GM21390 (cell line): ENCODE measurements around the gene WNT9B.

Source experiments
- ATAC-seq: cut with Tn5 transposase; IDR thresholded peaks from one replicate; pipeline ENCODE4 v1.9.1; 2021; ENCODE audit not compliant: unreplicated experiment

WNT9B gene, protein sequence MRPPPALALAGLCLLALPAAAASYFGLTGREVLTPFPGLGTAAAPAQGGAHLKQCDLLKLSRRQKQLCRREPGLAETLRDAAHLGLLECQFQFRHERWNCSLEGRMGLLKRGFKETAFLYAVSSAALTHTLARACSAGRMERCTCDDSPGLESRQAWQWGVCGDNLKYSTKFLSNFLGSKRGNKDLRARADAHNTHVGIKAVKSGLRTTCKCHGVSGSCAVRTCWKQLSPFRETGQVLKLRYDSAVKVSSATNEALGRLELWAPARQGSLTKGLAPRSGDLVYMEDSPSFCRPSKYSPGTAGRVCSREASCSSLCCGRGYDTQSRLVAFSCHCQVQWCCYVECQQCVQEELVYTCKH

DNA sequence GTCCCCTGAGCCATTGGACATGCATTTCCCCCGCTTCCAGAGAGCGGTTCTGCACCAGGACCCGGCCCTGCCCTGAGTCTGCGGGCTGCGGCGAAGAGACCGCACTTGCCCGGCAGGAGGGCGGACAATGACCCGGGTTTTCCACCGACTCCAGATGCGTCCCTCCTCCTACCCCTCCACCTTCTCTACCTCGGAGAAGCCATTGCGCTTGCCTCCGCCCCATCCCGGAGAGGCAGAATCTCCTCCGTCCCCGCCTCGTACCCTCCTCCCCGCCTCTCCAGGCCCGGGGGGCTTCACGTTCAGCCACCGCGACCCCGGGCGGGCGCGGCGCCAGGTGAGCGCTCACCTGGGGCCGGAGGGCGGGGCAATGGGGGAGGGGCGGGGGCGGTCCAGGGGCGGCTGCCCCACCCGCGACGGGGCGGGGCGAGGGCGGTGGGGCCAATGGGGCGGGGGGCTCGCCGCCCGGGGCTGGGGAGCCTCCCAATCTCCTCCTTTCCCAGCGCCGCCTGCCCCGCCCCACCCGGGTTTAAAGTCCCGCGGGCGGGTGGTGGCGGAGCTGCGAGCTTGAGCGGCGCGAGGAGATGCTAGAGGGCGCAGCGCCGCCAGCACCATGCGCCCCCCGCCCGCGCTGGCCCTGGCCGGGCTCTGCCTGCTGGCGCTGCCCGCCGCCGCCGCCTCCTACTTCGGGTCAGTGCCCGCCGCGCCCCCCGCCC is at the start of gene WNT9B:
Gene WNT9B (plus strand): TSS at position 555 of the 713 bp plus-strand sequence. CDS start 56 bp downstream, at position 611.
- no peak for ATAC-seq

DNA sequence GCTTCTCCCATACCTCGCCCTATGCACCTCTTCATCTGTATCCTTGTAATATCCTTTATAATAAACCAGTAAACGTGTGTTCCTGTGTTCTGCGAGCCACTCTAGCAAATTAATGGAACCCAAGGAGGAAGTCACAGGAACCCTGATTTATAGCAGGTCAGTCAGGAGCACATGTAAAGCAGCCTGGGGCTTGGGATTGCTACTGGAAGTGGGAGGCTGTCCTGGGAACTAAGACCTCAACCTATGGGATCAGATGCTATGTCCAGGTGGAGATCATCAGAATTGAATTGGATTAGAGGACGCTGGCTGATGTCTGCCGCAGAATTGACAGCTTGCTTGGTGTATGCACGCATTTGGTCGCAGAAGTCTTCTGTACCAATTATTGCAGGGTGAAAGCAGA is 48.6 kb upstream of the WNT9B start:
- ATAC-seq: no peak

DNA sequence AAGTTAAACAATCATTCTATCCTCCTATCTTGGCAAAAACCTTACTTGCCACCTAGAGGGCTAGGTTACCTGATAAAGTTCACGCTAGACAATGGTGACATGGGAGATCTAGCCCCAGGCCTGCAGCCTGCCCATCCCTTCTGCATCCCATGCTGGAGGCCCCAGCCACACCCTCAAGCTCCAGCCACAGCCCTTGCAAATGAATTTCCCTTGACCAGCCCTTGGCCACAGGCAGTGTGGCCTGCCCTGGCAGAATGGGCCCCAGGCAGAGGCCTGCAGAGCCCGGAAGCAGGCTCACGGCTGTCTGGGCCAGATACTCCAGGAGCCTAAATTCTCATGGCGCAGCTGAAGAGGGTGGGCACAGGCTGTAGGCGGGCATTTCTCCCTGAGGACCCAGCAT is 47.8 kb upstream of the WNT9B start:
- ATAC-seq: no peak

DNA sequence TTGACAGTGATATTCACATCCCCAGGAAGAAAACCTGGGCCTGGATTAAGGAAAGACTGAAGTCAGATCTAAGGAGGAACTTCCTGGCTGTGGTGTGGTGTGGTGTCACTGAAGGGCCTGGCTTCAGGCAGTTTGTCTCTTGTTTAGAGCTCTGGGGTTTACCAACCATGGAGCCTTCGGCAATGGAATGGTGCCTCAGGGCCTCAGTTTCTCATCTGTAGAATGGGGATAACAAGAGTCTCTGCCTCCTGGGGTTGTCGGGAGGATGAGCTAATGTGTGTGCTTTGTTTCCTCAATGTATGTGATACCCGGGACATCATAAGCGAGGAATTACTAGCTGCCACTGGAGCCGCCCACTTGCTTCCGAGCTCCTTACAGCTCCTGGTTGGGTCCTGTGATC is 45.6 kb upstream of the WNT9B start:
- no peak for ATAC-seq

GRCh38 chr17:46809110-46809571 is 42.2 kb upstream of the WNT9B start:
- no peak for ATAC-seq

DNA sequence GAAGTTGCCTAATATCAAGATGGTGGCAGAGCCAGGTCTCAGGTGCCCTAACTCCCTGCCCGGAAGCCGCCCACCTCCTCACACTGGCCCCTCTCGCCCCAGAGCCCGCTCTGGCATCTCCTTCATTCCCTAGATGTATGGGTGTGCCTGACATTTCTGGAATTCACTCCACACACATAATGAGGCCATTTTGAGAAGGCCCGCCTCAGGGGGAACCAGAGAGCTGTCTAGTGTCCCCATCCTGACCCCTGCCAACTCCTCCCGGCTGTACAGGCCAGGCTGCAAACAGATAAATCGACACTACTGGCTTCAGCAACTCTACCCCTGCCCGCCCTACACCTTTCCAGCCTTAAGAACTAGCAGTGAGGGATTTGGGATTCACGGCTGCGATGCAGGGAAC is 40.5 kb upstream of the WNT9B start:
- no peak for ATAC-seq

DNA sequence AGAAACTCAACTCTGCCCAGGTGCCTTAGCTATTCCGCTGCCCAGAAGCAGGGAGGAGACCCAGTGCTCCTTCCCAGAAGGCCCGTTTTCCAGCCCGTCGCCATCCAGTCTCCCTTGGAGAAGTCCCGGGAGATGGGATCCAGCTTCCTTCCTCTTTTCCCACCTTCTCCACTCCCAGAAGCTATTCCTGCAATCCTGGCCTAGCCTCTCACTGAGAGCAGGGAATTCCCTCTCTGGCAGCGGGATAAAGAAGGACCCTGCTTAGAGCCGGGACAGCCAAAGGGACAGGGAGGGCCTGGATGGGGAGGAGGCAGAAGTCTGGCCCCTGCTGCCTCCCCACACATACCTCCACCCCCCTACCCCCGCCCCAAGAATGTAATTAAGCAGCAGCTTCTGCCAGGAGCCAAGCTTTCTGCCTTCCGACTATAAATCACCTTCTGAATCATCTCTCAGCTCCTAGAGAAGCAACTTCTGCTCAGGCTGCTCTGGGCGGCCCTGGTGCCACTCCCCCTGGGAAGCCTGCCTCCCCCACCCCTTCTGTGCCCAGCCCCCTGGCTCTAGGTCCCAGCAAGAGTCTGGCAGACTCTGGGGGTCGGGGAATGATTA is 39.3 kb upstream of the WNT9B start:
- no peak for ATAC-seq

DNA sequence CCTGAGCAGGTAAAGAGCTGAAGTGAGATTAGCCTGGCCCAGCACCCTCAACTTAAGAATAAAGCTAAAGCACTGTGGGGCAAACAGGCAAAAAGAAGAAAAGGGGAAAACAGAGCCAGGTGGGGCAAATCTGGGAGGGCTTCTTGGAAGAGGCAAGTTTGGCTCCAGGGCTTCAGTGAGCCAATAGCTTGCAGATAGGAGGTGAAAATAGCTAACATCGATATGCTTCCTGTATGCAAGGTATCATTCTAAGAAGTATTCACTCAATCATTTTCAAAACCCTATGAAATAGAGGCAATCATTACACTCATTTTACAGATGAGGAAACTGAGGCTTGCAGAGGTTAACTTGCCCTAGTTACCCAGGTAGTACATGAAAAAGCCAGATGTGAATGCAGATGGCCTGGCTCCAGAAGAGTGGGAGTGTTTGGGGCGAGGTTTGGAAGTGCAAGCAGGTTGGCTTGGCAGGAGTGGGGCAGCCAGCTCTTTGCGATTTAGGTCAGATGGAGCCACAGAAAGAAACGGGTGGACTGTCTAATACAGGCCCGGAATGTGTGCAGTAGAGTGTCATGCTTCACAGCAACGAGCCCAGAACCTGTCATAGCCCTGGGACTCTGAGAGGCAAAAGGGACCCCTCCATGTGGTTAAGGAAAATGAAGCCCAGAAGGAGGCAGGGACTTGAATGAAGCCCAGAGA is 38.6 kb upstream of the WNT9B start:
- no peak for ATAC-seq

GRCh38 chr17:46813920-46814319 is 37.5 kb upstream of the WNT9B start:
- no peak for ATAC-seq

DNA sequence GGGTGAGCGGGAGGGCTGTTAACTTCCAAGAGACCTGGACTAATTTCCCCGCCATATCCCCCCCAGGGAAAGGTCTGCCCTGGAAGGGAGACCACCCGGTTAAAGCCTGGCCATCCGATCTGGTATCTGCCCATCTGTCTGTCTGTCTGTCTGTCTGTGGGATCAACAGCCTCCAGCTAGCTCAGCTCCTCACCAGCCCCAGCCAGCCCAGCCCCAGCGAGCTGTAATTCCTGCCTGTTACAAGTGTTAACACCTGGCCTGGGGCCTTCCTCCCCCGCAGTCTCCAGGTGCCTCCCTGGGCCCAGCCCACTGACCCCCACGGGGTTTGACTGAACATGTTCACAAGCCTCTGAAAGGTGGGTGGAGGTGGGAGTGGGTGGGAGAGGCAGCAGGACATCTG is 36.9 kb upstream of the WNT9B start:
- ATAC-seq: no peak

DNA sequence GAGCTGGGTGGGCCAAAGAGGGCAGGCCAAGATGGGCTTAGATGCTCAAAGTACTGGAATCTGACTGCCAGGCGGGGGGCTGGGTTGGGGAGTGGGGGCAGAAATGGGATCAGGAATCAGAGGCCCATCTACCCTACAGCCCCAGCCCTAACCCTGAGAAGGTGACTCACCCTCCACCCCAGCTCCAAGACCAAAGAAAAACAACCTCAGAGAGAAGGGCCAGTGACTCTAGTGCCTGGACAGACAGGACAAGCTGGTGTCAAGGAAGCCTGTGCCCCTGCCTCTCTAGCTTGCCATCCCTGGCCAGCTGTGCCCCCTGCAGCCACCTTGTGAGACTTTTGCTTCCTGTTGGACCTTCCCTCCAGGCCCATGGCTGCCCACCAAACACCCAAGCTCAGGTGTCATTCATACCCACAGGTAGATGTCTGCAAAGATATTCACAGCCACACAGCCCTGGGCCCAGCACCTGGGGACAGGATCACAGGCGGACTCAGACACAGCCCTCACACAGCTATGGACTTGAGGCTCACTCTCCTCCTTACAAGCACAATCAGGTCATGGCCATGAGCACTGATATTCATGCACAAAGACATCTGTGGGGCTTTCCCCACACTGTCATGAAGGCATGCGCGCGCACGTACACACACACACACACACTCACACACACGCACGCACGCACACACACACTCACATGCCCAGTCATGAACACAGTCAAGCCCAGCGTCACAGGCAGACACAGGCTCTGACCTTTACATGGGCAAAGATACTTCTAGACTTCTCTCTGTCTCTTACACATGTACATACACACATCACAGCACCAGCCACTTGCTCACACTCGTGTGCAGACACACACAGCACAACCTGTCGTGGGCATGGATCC is 35.7 kb upstream of the WNT9B start:
- no peak for ATAC-seq

- no peak for ATAC-seq
These were observed 34.1 kb upstream of the WNT9B start for GRCh38 chr17:46817151-46817900.

- no peak for ATAC-seq
These were observed 33.5 kb upstream of the WNT9B start for GRCh38 chr17:46817901-46818209.

DNA sequence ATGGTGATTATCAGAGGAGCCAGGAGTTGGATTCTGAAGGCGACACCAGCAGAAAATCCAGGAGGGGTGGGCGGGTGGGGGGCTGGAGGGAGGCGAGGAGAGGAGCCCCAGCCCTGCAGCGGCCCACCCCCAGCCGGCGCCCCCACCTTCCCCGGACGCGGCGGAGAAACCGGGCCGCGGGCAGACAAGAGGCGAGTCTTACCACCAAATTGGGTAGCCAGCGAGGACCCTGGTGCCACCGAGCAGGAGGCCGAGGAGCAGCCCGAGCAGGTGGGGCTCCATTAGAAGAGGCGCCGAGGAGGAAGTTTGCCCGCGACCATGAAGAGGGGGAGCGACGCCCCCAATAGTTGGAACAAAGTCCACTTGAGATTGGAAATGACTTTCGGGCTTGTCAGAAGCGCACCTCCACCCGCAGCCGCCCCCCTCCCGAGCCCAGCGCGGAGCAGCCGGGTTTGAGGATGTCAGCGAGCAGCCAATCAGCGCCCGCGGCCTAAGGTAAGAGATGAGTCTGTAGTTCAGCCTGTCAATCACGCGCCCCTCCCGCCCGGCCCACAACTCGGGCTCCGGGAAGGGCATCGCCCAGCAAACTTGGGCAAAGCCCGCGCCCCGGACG is 33.0 kb upstream of the WNT9B start, which contains the start of gene WNT3:
Gene WNT3 (minus strand): TSS at position 377 of the 613 bp plus-strand sequence. CDS start 95 bp downstream, at position 282.
- no peak for ATAC-seq

- ATAC-seq: no peak
These were observed 32.2 kb upstream of the WNT9B start for GRCh38 chr17:46818929-46819859.

GRCh38 chr17:46819906-46820351 is 31.5 kb upstream of the WNT9B start:
- no peak for ATAC-seq

DNA sequence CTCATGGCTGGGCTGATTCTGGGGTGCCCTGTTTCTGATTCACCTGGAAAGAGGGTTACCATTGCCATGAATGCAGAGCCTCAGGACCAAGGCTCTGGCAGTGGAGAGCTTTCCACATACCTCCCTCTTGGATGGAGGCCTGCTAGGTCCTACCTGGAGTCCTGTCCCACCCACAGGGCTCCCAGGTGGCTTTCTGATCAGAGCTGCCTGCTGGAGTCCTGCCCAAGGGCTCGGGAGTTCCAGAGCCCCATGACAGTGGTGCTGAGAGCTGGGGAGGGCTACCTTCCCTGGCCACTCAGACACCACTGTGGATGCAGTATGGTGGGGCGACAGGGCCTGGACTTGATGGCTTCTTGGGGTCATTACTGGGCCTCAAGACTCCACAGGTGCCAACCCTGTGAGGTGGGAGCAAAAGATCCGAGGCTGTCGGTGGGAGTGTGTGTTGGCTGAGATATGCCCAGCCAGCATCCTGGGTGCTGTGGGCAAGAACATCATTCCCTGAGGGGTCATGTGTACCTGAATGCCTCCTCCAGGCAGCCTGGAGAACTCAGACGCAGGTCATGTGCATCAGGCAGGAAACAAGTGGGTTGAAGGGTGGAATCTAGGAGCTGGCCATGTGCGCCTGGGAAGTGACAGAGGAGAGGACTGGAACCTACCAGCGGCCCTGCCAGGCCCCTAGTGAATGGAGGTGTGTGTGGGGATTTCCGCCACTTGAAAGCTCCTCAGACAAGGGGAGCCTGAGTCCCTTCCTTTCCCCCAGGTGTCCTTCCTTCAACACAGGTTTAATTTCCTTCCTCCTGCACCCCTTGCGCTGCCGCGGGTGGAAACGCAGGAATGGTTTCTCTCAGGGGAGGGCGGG is 30.6 kb upstream of the WNT9B start:
- ATAC-seq: no peak
